HepG2 (cell line): ENCODE results near the gene APC2. TPM values are rescaled to one million over a fixed set of nuclear protein-coding genes. Genes with fewer than 3 reads are reported as not detected.

Experiments
- ARNTL ChIP-seq: sonication (generic); formaldehyde crosslinking; IDR thresholded peaks from 2 replicates; pipeline ENCODE4 v1.4.0; 2020; ENCODE audit warnings: mild to moderate bottlenecking, missing genetic modification reagents
- ASH2L ChIP-seq: fragments of 300-600, 200-600 bp; sonication (generic); IDR thresholded peaks from 2 replicates; pipeline ENCODE4 v1.7.0; 2017; ENCODE audit warnings: low read depth, mild to moderate bottlenecking, moderate library complexity, mixed read lengths, low read length; ENCODE audit not compliant: insufficient read length
- ATM ChIP-seq: fragments of 450-650 bp; IDR thresholded peaks from 2 replicates; pipeline ENCODE4 v1.7.1; 2017; ENCODE audit warnings: mild to moderate bottlenecking, borderline replicate concordance
- HOXA7 ChIP-seq: sonication (generic); formaldehyde crosslinking; IDR thresholded peaks from 2 replicates; pipeline ENCODE4 v1.8.1; 2022; ENCODE audit warnings: mild to moderate bottlenecking, missing genetic modification reagents, moderate library complexity
- NRL ChIP-seq: sonication (generic); formaldehyde crosslinking; IDR thresholded peaks from 2 replicates; pipeline ENCODE4 v1.5.0; 2020; ENCODE audit warnings: missing genetic modification reagents, mild to moderate bottlenecking, moderate library complexity, borderline replicate concordance
- SMARCE1 ChIP-seq: fragments of 450-650 bp; IDR thresholded peaks from 2 replicates; pipeline ENCODE4 v1.6.1; 2017; ENCODE audit warnings: borderline replicate concordance
- STAG1 ChIP-seq: sonication (generic); formaldehyde crosslinking; IDR thresholded peaks from 2 replicates; pipeline ENCODE4 v1.4.0; 2020; ENCODE audit warnings: missing genetic modification reagents
- TEAD2 ChIP-seq: sonication (generic); formaldehyde crosslinking; IDR thresholded peaks from 2 replicates; pipeline ENCODE4 v1.9.0; 2021; ENCODE audit warnings: missing genetic modification reagents
- ZNF207 ChIP-seq: fragments of 450-650 bp; IDR thresholded peaks from 2 replicates; pipeline ENCODE4 v1.6.1; 2016; ENCODE audit warnings: antibody characterized with exemption, borderline replicate concordance
- ZNF44 ChIP-seq: sonication (generic); formaldehyde crosslinking; IDR thresholded peaks from 2 replicates; pipeline ENCODE4 v1.5.1; 2020; ENCODE audit warnings: mild to moderate bottlenecking, missing genetic modification reagents
- ZNF670 ChIP-seq: sonication (generic); formaldehyde crosslinking; IDR thresholded peaks from 2 replicates; pipeline ENCODE4 v1.8.0; 2022; ENCODE audit warnings: mild to moderate bottlenecking, missing genetic modification reagents, borderline replicate concordance
- ZNF703 ChIP-seq: sonication (generic); formaldehyde crosslinking; IDR thresholded peaks from 2 replicates; pipeline ENCODE4 v1.5.1; 2020; ENCODE audit warnings: missing genetic modification reagents, mild to moderate bottlenecking, moderate library complexity, borderline replicate concordance
- ZNF788 ChIP-seq: sonication (generic); formaldehyde crosslinking; IDR thresholded peaks from 2 replicates; pipeline ENCODE4 v1.5.0; 2020; ENCODE audit warnings: mild to moderate bottlenecking, missing genetic modification reagents, borderline replicate concordance
- ZNF879 ChIP-seq: sonication (generic); formaldehyde crosslinking; IDR thresholded peaks from 2 replicates; pipeline ENCODE4 v1.8.1; 2023; ENCODE audit warnings: missing genetic modification reagents
- polyA plus RNA-seq, 8 experiments: library from polyadenylated mRNA; depleted of rRNA in 3 of 8; stranded (reverse) in 7 of 8; unstranded in 1 of 8; fragments of >200 nt; fragmentation: Illumina TruSeq in 4 of 8; extraction: Trizol in 4 of 8; gene quantifications; 2 replicates each; pipeline versions ENCODE4 v1.2.1 to v1.2.3, GENCODE V29; 2011 to 2016; ENCODE audit warnings: low read depth in 4 of 8, missing spikeins in 1 of 8, mixed read lengths in 1 of 8; ENCODE audit not compliant: insufficient read depth in 1 of 8
- total RNA-seq, 5 experiments: library from RNA; depleted of rRNA; stranded (reverse); fragments of >200 nt; fragmentation: Illumina TruSeq; extraction: Trizol; gene quantifications; 2 replicates each; pipeline ENCODE4 v1.2.3, GENCODE V29; 2016; ENCODE audit warnings: low read depth in 1 of 5
- TF ChIP-seq, protein P1 (sequence below): IDR thresholded peaks from 2 replicates; pipeline ENCODE4 v1.6.1; 2016; ENCODE audit warnings: low read depth, missing genetic modification reagents, missing compliant biosample characterization
- TF ChIP-seq, protein P2 (sequence below): sonication (generic); formaldehyde crosslinking; IDR thresholded peaks from 2 replicates; pipeline ENCODE4 v1.4.0; 2020; ENCODE audit warnings: missing genetic modification reagents
- TF ChIP-seq, protein P3 (sequence below): sonication (generic); formaldehyde crosslinking; IDR thresholded peaks from 2 replicates; pipeline ENCODE4 v1.4.0; 2020; ENCODE audit warnings: missing genetic modification reagents

The APC2 gene
- total and polyA plus RNA-seq, 2 of the 13 experiments (the other 11 are each of a cell fraction or from before 2014, with no cell fraction given): 0.08 to 0.22 TPM

DNA sequence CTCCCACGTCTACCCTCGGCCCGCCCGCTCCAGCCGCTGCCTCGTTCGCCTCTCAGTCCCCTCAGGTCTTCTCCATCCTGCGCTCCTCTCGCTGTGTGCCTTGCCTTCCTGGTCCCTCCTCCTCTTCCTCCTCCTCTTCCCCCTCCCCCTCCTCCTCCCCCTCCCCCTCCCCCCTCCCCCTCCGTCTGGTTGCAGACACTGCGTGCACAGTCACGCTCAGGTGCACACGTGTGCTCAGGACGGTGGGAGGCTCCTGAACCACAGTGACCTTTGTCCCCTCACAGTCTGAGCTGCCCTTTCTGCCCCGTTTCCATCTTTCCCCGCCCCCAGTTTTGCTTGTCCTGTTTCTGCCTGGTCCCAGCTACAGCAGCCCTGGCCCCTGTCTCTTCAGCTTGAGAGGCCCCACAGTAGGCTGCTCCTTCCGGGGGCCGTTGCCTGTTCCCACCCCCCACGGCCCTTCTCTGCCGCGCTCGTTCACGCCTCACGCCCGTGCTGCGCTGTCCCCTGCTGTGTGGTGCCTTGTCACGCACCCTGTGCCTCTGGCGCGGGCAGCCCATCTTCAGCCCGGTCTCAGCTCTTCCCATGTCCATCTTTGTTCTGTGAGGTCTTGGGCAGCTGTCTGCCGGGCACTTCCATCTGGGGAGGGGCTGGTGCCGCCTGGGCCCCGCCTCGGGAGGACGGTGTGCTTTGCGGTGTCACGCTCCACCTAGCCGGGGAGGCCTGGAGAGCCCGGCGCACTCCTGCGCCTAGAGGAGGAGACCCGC is 25.5 kb upstream of the APC2 start (continued):
- peak; percentile 82 for TF ChIP-seq NRL (CRISPR knock-in tag)
- TF ChIP-seq, protein P1, sequence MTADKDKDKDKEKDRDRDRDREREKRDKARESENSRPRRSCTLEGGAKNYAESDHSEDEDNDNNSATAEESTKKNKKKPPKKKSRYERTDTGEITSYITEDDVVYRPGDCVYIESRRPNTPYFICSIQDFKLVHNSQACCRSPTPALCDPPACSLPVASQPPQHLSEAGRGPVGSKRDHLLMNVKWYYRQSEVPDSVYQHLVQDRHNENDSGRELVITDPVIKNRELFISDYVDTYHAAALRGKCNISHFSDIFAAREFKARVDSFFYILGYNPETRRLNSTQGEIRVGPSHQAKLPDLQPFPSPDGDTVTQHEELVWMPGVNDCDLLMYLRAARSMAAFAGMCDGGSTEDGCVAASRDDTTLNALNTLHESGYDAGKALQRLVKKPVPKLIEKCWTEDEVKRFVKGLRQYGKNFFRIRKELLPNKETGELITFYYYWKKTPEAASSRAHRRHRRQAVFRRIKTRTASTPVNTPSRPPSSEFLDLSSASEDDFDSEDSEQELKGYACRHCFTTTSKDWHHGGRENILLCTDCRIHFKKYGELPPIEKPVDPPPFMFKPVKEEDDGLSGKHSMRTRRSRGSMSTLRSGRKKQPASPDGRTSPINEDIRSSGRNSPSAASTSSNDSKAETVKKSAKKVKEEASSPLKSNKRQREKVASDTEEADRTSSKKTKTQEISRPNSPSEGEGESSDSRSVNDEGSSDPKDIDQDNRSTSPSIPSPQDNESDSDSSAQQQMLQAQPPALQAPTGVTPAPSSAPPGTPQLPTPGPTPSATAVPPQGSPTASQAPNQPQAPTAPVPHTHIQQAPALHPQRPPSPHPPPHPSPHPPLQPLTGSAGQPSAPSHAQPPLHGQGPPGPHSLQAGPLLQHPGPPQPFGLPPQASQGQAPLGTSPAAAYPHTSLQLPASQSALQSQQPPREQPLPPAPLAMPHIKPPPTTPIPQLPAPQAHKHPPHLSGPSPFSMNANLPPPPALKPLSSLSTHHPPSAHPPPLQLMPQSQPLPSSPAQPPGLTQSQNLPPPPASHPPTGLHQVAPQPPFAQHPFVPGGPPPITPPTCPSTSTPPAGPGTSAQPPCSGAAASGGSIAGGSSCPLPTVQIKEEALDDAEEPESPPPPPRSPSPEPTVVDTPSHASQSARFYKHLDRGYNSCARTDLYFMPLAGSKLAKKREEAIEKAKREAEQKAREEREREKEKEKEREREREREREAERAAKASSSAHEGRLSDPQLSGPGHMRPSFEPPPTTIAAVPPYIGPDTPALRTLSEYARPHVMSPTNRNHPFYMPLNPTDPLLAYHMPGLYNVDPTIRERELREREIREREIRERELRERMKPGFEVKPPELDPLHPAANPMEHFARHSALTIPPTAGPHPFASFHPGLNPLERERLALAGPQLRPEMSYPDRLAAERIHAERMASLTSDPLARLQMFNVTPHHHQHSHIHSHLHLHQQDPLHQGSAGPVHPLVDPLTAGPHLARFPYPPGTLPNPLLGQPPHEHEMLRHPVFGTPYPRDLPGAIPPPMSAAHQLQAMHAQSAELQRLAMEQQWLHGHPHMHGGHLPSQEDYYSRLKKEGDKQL: peak; percentile 14; the same call in 1 of the 2 replicates
- no peak for TF ChIP-seq STAG1 (CRISPR knock-in tag)
- no peak for TF ChIP-seq ZNF670 (CRISPR knock-in tag)
- TF ChIP-seq, protein P2, sequence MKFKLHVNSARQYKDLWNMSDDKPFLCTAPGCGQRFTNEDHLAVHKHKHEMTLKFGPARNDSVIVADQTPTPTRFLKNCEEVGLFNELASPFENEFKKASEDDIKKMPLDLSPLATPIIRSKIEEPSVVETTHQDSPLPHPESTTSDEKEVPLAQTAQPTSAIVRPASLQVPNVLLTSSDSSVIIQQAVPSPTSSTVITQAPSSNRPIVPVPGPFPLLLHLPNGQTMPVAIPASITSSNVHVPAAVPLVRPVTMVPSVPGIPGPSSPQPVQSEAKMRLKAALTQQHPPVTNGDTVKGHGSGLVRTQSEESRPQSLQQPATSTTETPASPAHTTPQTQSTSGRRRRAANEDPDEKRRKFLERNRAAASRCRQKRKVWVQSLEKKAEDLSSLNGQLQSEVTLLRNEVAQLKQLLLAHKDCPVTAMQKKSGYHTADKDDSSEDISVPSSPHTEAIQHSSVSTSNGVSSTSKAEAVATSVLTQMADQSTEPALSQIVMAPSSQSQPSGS: peak; percentile 23; the same call in 1 of the 2 replicates
- peak; percentile 89 for TF ChIP-seq ZNF788 (CRISPR knock-in tag)
- TF ChIP-seq, protein P3, sequence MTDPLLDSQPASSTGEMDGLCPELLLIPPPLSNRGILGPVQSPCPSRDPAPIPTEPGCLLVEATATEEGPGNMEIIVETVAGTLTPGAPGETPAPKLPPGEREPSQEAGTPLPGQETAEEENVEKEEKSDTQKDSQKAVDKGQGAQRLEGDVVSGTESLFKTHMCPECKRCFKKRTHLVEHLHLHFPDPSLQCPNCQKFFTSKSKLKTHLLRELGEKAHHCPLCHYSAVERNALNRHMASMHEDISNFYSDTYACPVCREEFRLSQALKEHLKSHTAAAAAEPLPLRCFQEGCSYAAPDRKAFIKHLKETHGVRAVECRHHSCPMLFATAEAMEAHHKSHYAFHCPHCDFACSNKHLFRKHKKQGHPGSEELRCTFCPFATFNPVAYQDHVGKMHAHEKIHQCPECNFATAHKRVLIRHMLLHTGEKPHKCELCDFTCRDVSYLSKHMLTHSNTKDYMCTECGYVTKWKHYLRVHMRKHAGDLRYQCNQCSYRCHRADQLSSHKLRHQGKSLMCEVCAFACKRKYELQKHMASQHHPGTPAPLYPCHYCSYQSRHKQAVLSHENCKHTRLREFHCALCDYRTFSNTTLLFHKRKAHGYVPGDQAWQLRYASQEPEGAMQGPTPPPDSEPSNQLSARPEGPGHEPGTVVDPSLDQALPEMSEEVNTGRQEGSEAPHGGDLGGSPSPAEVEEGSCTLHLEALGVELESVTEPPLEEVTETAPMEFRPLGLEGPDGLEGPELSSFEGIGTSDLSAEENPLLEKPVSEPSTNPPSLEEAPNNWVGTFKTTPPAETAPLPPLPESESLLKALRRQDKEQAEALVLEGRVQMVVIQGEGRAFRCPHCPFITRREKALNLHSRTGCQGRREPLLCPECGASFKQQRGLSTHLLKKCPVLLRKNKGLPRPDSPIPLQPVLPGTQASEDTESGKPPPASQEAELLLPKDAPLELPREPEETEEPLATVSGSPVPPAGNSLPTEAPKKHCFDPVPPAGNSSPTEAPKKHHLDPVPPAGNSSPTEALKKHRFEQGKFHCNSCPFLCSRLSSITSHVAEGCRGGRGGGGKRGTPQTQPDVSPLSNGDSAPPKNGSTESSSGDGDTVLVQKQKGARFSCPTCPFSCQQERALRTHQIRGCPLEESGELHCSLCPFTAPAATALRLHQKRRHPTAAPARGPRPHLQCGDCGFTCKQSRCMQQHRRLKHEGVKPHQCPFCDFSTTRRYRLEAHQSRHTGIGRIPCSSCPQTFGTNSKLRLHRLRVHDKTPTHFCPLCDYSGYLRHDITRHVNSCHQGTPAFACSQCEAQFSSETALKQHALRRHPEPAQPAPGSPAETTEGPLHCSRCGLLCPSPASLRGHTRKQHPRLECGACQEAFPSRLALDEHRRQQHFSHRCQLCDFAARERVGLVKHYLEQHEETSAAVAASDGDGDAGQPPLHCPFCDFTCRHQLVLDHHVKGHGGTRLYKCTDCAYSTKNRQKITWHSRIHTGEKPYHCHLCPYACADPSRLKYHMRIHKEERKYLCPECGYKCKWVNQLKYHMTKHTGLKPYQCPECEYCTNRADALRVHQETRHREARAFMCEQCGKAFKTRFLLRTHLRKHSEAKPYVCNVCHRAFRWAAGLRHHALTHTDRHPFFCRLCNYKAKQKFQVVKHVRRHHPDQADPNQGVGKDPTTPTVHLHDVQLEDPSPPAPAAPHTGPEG: no peak
- peak; percentile 97 for TF ChIP-seq ARNTL (CRISPR knock-in tag)
- no peak for TF ChIP-seq SMARCE1
- TF ChIP-seq ZNF879 (CRISPR knock-in tag): no peak
- TF ChIP-seq ZNF207: no peak
- peak; percentile 25 for TF ChIP-seq ASH2L
- 0 out of 2 replicates have a peak, but pooled peaks have one; percentile 54 for TF ChIP-seq ZNF44 (CRISPR knock-in tag)
- TF ChIP-seq ATM: no peak
- no peak for TF ChIP-seq HOXA7 (CRISPR knock-in tag)
- TF ChIP-seq ZNF703 (CRISPR knock-in tag): no peak
- no peak for TF ChIP-seq TEAD2 (CRISPR knock-in tag)
